Aorta (tissue), 5 donors: ENCODE data around the gene PCDHA10. TPM values are rescaled to one million over a fixed set of nuclear protein-coding genes. Genes with fewer than 3 reads are reported as not detected.
"Not testable (repeated sequence)": the region's sequence is repeated elsewhere in the genome, so short reads cannot be mapped to it uniquely, and the experiment has no call there.

Source experiments
- ATAC-seq: fragments of 200-7000 bp; cut with Tn5 transposase; one replicate; pipeline ENCODE4 v1.9.1; 2022; ENCODE audit warnings: moderate library complexity; ENCODE audit not compliant: low FRiP score
- DNase-seq, 2 donors: peaks; one replicate each; pipeline ENCODE4 v3.0.0-alpha.2; 2020
- H3K27ac ChIP-seq, 2 donors: one replicate each; pipeline ENCODE4 v1.5.1; 2013; ENCODE audit warnings: low read length in 2 of 2, mild to moderate bottlenecking in 2 of 2, moderate library complexity in 2 of 2, control low read depth in 1 of 2, inconsistent platforms in 1 of 2, low read depth in 1 of 2
- H3K27me3 ChIP-seq, 2 donors: one replicate each; pipeline ENCODE4 v1.6.1; 2013; ENCODE audit warnings: control low read depth in 1 of 2, low read length in 1 of 2, mild to moderate bottlenecking in 1 of 2, moderate library complexity in 1 of 2; ENCODE audit not compliant: insufficient read depth in 2 of 2, control insufficient read depth in 1 of 2
- H3K36me3 ChIP-seq, 2 donors: one replicate each; pipeline ENCODE4 v1.6.1; 2013; ENCODE audit warnings: control low read depth in 1 of 2, low read length in 1 of 2, mild to moderate bottlenecking in 1 of 2; ENCODE audit not compliant: insufficient read depth in 2 of 2, control insufficient read depth in 1 of 2
- H3K4me1 ChIP-seq, 2 donors: one replicate each; pipeline ENCODE4 v1.6.1; 2013; ENCODE audit warnings: low read length in 2 of 2, control low read depth in 1 of 2, mild to moderate bottlenecking in 1 of 2, moderate library complexity in 1 of 2; ENCODE audit not compliant: insufficient read depth in 2 of 2, control insufficient read depth in 1 of 2
- H3K4me3 ChIP-seq, 2 donors: one replicate each; pipeline ENCODE4 v1.5.1; 2013; ENCODE audit warnings: low read length in 2 of 2, control low read depth in 1 of 2, mild to moderate bottlenecking in 1 of 2
- H3K9me3 ChIP-seq: one replicate; pipeline ENCODE4 v1.6.1; 2013; ENCODE audit warnings: mild to moderate bottlenecking, low read length; ENCODE audit not compliant: control insufficient read depth
- WGBS, 2 donors: extraction: QIAGEN DNeasy Blood & Tissue Kit; methylation state at CpG; one replicate each; pipeline ENCODE4 v1.1.7; 2013; 5-methylcytosine and 5-hydroxymethylcytosine counted together
- intact Hi-C, 2 donors: fragments of 100-400 bp; cut with DNase I; formaldehyde crosslinking; loops; one replicate each; pipeline versions ENCODE4 v1.14.2 to v1.15.0; 2022
- long read RNA-seq, 2 donors: library from polyadenylated mRNA; unstranded; transcript quantifications; one replicate each; pipeline ENCODE4 v2.0.0, GENCODE V29; 2020 to 2021
- polyA plus RNA-seq, 2 donors: library from polyadenylated mRNA; stranded (reverse); fragments of 200-250 nt; gene quantifications; one replicate each; pipeline ENCODE4 v1.2.3, GENCODE V29; 2013
- total RNA-seq, 2 donors: library from RNA; stranded (reverse); fragmentation: NEBNext Ultra II Directional; extraction: Animal tissue kit (Norgen Biotek cat#: 25700); gene quantifications; one replicate each; pipeline ENCODE4 v1.2.1, GENCODE V29; 2021
- donor health status: healthy with polysubstance abuse.
- donor health status: Bipolar disorder and iron deficiency.
- donor health status: DM: no; HTN: no; CAD: no.
- donor health status: DM: no; HTN: no; CAD: no.
- donor health status: DM: yes; HTN: yes; CAD: no.

The PCDHA10 gene, protein sequence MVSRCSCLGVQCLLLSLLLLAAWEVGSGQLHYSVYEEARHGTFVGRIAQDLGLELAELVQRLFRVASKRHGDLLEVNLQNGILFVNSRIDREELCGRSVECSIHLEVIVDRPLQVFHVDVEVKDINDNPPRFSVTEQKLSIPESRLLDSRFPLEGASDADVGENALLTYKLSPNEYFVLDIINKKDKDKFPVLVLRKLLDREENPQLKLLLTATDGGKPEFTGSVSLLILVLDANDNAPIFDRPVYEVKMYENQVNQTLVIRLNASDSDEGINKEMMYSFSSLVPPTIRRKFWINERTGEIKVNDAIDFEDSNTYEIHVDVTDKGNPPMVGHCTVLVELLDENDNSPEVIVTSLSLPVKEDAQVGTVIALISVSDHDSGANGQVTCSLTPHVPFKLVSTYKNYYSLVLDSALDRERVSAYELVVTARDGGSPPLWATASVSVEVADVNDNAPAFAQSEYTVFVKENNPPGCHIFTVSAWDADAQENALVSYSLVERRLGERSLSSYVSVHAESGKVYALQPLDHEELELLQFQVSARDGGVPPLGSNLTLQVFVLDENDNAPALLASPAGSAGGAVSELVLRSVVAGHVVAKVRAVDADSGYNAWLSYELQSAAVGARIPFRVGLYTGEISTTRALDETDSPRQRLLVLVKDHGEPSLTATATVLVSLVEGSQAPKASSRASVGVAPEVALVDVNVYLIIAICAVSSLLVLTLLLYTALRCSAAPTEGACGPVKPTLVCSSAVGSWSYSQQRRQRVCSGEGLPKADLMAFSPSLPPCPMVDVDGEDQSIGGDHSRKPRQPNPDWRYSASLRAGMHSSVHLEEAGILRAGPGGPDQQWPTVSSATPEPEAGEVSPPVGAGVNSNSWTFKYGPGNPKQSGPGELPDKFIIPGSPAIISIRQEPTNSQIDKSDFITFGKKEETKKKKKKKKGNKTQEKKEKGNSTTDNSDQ
- total RNA-seq (under 1 TPM; 0.65 to 0.69 TPM), polyA plus RNA-seq (under 1 TPM in 1 of 2 donors, not detected in 1; 0.03 TPM)
- long read RNA-seq, donor 1 = 0 reads
- long read RNA-seq, donor 2 = 0 reads

DNA sequence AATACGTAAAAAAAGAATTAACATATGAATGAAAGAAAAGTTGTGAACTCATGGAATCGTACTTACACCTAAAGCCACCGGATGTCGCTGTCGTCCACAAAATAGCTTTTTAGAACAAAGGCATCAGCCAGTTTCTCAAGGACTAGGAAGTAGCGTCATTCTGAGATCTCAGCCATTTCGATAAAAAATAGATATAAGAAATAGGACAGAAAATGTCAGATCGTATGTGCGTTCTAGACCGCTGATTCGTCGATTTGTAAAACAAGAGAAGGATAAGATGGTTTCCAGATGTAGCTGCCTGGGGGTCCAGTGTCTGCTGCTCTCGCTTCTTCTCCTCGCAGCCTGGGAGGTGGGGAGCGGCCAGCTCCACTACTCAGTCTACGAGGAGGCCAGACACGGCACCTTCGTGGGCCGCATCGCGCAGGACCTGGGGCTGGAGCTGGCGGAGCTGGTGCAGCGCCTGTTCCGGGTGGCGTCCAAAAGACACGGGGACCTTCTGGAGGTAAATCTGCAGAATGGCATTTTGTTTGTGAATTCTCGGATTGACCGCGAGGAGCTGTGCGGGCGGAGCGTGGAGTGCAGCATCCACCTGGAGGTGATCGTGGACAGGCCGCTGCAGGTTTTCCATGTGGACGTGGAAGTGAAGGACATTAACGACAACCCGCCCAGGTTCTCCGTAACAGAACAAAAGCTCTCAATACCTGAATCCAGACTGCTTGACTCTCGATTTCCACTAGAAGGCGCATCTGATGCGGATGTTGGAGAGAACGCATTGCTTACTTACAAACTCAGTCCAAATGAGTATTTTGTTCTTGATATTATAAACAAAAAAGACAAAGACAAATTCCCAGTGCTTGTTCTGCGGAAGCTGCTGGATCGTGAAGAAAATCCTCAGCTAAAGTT lies at the start of gene PCDHA10:
PCDHA10 (plus strand) TSS at position 126 of the 903 bp plus-strand sequence; CDS start at position 278, 152 bp downstream.
- no peaks in the 10 kb centered on the region for H3K4me1 ChIP-seq
- H3K36me3 ChIP-seq = no peaks in the 10 kb centered on the region
- WGBS, 2 donors = 17% methylated on average over 44 of the region's 44 CpGs; no CpG with 5 or more reads in 1 of the 2 donors
- DNase-seq = no peak
- H3K27ac ChIP-seq = no peak within 1 kb of the TSS
- no peaks in the 10 kb centered on the region for H3K27me3 ChIP-seq
- intact Hi-C loops = no loop called here
- no peak within 1 kb of the TSS for H3K4me3 ChIP-seq
- peaks cover 13% of the 10 kb centered on the region for H3K9me3 ChIP-seq
- no peak for ATAC-seq

DNA sequence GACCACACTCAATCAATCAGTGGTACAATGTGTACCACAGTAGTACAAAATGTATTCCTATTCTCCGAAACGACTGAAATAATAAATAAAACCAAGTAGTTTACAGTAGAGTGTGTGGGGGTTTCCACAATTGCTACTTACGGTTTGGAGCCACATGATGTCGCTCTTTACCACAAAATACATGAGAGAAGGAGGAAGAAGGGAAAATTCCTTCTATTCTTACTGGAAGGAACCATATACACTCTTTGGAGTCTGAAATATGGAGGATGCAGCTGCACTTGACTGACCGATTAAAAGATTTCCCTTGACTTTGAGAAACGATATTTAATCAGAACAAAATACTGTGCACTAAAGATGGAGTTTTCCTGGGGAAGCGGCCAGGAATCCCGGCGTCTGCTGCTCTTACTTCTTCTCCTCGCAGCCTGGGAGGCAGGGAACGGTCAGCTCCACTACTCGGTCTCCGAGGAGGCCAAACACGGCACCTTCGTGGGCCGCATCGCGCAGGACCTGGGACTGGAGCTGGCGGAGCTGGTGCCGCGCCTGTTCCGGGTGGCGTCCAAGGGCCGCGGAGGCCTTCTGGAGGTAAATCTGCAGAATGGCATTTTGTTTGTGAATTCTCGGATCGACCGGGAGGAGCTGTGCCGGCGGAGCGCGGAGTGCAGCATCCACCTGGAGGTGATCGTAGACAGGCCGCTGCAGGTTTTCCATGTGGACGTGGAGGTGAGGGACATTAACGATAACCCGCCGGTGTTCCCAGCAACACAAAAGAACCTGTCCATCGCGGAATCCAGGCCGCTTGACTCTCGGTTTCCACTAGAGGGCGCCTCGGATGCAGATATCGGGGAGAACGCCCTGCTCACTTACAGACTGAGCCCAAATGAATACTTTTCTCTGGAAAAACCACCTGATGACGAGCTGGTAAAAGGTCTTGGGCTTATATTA lies 48.6 kb upstream of the PCDHA10 start, which contains the start of gene PCDHA4:
PCDHA4 (plus strand) TSS at position 235 of the 942 bp plus-strand sequence.
- ATAC-seq = no peak
- no peaks in the 10 kb centered on the region for H3K4me1 ChIP-seq
- H3K27ac ChIP-seq = no peak within 1 kb of the TSS
- peak in 1 of 2 donors; percentile 77 for DNase-seq
- no peaks in the 10 kb centered on the region for H3K27me3 ChIP-seq
- intact Hi-C loops = loop anchor here (2.0 to 10.0 kb wide), 2 partner anchors 234 to 238 kb away; no protein-coding TSS in a partner anchor
- H3K4me3 ChIP-seq = peak within 1 kb of the TSS in 1 of 2 donors; percentile 17
- no peaks in the 10 kb centered on the region for H3K36me3 ChIP-seq
- WGBS, 2 donors = 12 to 17% methylated on average over 33 to 39 of the region's 47 CpGs
- peaks cover 23% of the 10 kb centered on the region for H3K9me3 ChIP-seq

DNA sequence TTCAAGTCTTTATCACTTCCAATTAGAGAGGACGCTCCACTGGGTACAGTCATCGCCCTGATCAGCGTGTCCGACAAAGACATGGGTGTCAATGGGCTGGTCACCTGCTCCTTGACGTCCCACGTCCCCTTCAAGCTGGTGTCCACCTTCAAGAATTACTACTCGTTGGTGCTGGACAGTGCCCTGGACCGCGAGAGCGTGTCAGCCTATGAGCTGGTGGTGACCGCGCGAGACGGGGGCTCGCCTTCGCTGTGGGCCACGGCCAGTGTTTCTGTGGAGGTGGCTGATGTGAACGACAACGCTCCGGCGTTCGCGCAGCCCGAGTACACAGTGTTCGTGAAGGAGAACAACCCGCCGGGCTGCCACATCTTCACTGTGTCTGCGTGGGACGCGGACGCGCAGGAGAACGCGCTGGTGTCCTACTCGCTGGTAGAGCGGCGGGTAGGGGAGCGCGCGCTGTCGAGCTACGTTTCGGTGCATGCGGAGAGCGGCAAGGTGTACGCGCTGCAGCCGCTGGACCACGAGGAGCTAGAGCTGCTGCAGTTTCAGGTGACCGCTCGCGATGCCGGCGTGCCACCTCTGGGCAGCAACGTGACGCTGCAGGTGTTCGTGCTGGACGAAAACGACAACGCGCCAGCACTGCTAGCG lies 47.3 kb upstream of the PCDHA10 start:
- WGBS, 2 donors = 50 to 51% methylated on average over 62 of the region's 62 CpGs
- not testable (repeated sequence) for H3K4me3 ChIP-seq, H3K27ac ChIP-seq, H3K27me3 ChIP-seq, H3K4me1 ChIP-seq, H3K36me3 ChIP-seq, ATAC-seq
- DNase-seq = peak in 1 of 2 donors; percentile 38
- H3K9me3 ChIP-seq = peaks cover 15% of the 10 kb centered on the region
- intact Hi-C loops = loop anchor here in 1 of 2 donors (10.0 kb wide), 1 partner anchor 236 kb away; no protein-coding TSS in a partner anchor

DNA sequence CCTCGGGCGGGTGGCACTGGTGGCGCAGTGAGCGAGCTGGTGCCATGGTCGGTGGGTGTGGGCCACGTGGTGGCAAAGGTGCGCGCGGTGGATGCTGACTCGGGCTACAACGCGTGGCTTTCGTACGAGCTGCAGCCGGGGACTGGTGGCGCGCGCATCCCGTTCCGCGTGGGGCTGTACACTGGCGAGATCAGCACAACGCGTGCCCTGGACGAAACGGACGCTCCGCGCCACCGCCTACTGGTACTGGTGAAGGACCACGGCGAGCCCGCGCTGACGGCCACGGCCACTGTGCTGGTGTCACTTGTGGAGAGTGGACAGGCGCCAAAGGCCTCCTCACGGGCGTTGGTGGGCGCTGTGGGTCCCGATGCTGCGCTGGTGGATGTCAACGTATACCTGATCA lies 46.8 kb upstream of the PCDHA10 start:
- no peaks in the 10 kb centered on the region for H3K4me1 ChIP-seq
- no peaks in the 10 kb centered on the region for H3K27me3 ChIP-seq
- H3K27ac ChIP-seq = no peak overlapping the region
- H3K36me3 ChIP-seq = no peaks in the 10 kb centered on the region
- H3K9me3 ChIP-seq = peaks cover 15% of the 10 kb centered on the region
- peak; percentile 22 for ATAC-seq
- intact Hi-C loops = loop anchor here in 1 of 2 donors (10.0 kb wide), 1 partner anchor 236 kb away; no protein-coding TSS in a partner anchor
- peak in 1 of 2 donors; percentile 71 for DNase-seq
- H3K4me3 ChIP-seq = no peak overlapping the region
- 58 to 62% methylated on average over 42 to 43 of the region's 43 CpGs for WGBS, 2 donors

DNA sequence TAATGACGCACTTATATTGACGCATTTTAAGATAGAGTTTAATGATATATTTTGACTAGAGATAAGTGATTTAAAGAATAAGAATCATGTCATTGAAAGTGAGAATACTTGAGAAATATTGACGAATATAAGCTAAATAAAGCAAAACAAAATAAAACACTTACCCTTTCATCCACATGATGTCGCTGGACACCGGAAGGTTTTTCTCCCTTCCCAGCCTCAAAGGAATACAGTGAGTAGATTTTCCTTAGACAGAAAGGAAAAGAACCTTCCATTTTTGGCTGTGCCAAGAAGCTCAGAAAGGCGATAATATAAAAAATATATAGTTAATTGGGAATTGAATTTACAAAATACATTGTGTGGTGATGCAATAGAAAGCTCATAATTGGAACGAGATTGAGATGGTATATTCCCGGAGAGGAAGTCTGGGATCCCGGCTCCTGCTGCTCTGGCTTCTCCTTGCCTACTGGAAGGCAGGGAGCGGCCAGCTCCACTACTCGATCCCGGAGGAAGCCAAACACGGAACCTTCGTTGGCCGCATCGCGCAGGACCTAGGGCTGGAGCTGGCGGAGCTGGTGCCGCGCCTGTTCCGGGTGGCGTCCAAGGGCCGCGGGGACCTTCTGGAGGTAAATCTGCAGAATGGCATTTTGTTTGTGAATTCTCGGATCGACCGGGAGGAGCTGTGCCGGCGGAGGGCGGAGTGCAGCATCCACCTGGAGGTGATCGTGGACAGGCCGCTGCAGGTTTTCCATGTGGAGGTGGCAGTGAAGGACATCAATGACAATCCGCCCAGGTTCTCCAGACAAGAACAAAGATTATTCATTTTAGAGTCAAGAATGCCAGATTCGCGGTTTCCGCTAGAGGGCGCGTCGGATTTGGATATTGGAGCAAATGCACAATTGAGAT lies 34.1 kb upstream of the PCDHA10 start, which contains the start of gene PCDHA5:
PCDHA5 (plus strand) TSS at position 239 of the 906 bp plus-strand sequence.
- DNase-seq (peak in 1 of 2 donors; percentile 70), ATAC-seq (no peak)
- no peaks in the 10 kb centered on the region for H3K27me3 ChIP-seq
- 21 to 23% methylated on average over 39 of the region's 39 CpGs for WGBS, 2 donors
- no peaks in the 10 kb centered on the region for H3K4me1 ChIP-seq
- no peak within 1 kb of the TSS for H3K27ac ChIP-seq
- peak within 1 kb of the TSS in 1 of 2 donors; percentile 17 for H3K4me3 ChIP-seq
- H3K9me3 ChIP-seq = peaks cover 14% of the 10 kb centered on the region
- intact Hi-C loops = no loop called here
- H3K36me3 ChIP-seq = no peaks in the 10 kb centered on the region

DNA sequence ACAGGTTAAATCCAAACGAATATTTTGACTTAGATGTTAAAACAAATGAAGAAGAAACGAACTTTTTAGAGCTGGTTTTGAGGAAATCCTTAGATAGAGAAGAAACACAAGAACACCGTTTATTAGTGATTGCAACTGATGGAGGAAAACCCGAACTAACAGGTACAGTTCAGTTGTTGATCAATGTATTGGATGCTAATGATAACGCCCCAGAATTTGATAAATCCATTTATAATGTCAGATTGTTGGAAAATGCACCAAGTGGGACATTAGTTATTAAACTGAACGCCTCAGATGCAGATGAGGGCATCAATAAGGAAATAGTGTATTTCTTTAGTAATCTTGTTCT lies 33.4 kb upstream of the PCDHA10 start:
- intact Hi-C loops = no loop called here
- DNase-seq (no peak), ATAC-seq (no peak)
- Histone ChIP-seq H3K27me3 (no peaks in the 10 kb centered on the region), H3K27ac (no peak overlapping the region), H3K4me3 (no peak overlapping the region), H3K36me3 (no peaks in the 10 kb centered on the region), H3K9me3 (peaks cover 14% of the 10 kb centered on the region), H3K4me1 (no peaks in the 10 kb centered on the region)
- 23% methylated on average over 6 of the region's 6 CpGs for WGBS, 2 donors
